Ovary (tissue), 9 donors: ENCODE measurements around the gene SEC23A. TPM values are rescaled to one million over a fixed set of nuclear protein-coding genes. Genes with fewer than 3 reads are reported as not detected.
"Not testable (repeated sequence)": the region's sequence is repeated elsewhere in the genome, so short reads cannot be mapped to it uniquely, and the experiment has no call there.

Source experiments
- DNase-seq, 5 donors: peaks; one replicate each; pipeline ENCODE4 v3.0.0-alpha.2; 2019 to 2020
- H3K27ac ChIP-seq, 2 donors: fragments of 200-600 bp; one replicate each; pipeline versions ENCODE4 v1.5.1 to v1.8.0; 2019 to 2022
- H3K27me3 ChIP-seq: fragments of 200-600 bp; one replicate; pipeline ENCODE4 v1.8.0; 2022
- H3K36me3 ChIP-seq: fragments of 200-600 bp; sonication (generic); one replicate; pipeline ENCODE4 v1.5.1; 2019
- H3K4me1 ChIP-seq: one replicate; pipeline ENCODE4 v1.8.1; 2013; ENCODE audit warnings: mild to moderate bottlenecking, moderate library complexity; ENCODE audit not compliant: insufficient read depth
- H3K4me3 ChIP-seq: fragments of 200-600 bp; sonication (generic); one replicate; pipeline ENCODE4 v1.5.1; 2017
- H3K9me3 ChIP-seq, 2 donors: fragments of 200-600 bp in 1 of 2; sonication (generic) in 1 of 2; one replicate each; pipeline versions ENCODE4 v1.5.1 to v1.8.1; 2013 to 2019; ENCODE audit warnings: mild to moderate bottlenecking in 1 of 2, moderate library complexity in 1 of 2
- EP300 ChIP-seq: sonication (generic); formaldehyde crosslinking; IDR thresholded peaks from one replicate; pipeline ENCODE4 v1.6.1; 2017; ENCODE audit warnings: antibody characterized with exemption
- POLR2A ChIP-seq: fragments of 450-650 bp; IDR thresholded peaks from one replicate; pipeline ENCODE4 v1.6.1; 2017; ENCODE audit warnings: antibody characterized with exemption, mild to moderate bottlenecking, moderate library complexity
- WGBS, 3 donors: extraction: QIAGEN DNeasy Blood & Tissue Kit in 1 of 3; methylation state at CpG; one replicate each; pipeline versions ENCODE4 v1.1.5 to v1.1.7; 2013 to 2017; 5-methylcytosine and 5-hydroxymethylcytosine counted together
- intact Hi-C, 4 donors: fragments of 100-400 bp; cut with DNase I; formaldehyde crosslinking; loops; one replicate each; pipeline versions ENCODE4 v1.11.0 to v1.15.1; 2022 to 2023
- polyA plus RNA-seq, 2 donors: library from polyadenylated mRNA; stranded (reverse); fragments of 200-250 nt in 1 of 2; fragments of 350-450 nt in 1 of 2; fragmentation: Illumina TruSeq in 1 of 2; extraction: RNeasy Lipid Tissue Mini Kit (QIAGEN cat#74804) in 1 of 2; gene quantifications; one replicate each; pipeline ENCODE4 v1.2.3, GENCODE V29; 2013 to 2014
- total RNA-seq, 7 donors: library from RNA; depleted of rRNA in 2 of 7; stranded (reverse); fragments of >200 nt in 2 of 7; fragmentation: NEBNext Ultra II Directional in 3 of 7; extraction: Animal tissue kit (Norgen Biotek cat#: 25700) in 3 of 7; gene quantifications; one replicate each; pipeline versions ENCODE4 v1.1.0 to v1.2.4, GENCODE V29; 2016 to 2023
- TF ChIP-seq, protein P1 (sequence below), 3 donors: fragments of 450-650 bp in 2 of 3; fragments of 200-600 bp in 1 of 3; IDR thresholded peaks; one replicate each; pipeline versions ENCODE4 v1.5.1 to v1.8.0; 2016 to 2022; ENCODE audit warnings: antibody characterized with exemption in 3 of 3, mild to moderate bottlenecking in 1 of 3
- donor health status: DM: no; HTN: no; CAD: no; lungs with moderate emphysema.
- donor health status: DM: no; HTN: no; CAD: no.
- donor health status: Bipolar disorder and iron deficiency.
- donor health status: DM: yes; HTN: yes; CAD: no.
- donor health status: DM: no; HTN: no; CAD: no.
- donor health status: DM: yes; HTN: yes; CAD: no.

SEC23A gene
- total and polyA plus RNA-seq, 9 donors, result 28.5 to 93.2 (median 81.9) TPM

DNA sequence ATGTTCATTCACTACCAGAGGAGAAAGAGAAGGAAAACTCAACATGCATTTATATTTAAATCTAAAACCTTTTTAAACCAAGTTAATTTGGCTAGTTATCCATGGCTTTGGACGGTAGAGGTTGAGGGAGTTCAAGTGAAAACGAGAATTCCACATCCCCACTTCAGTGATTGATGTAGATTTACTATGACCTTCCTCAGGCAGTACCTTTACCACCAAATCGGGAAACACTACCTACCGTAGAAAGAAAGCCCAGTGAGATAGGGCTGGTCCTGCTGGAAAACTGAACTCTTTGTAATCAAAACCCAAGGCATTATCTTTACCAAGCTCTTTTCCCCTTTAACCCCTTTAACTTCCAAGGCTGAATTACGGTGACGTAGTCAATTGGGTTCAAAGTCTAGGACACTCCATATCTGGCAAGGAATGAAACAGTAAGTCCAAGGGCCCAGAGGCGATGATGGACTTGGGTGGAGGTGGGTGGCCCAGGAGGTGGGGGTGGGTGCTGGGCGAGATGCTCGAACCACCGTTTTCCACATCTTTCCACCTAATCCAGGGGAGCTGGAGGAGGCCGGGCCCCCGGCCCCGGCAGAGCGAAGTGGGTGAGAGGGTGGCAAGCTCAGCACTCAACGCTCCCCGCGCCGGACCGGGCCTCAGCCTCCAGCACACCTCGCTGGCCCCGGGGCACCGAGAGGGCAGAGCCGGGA, 618 bp downstream of the SEC23A start:
- DNase-seq, result no peak
- 1 to 3% (median 1%) methylated on average over 10 to 23 of the region's 23 CpGs for WGBS, 3 donors
- Histone ChIP-seq H3K4me1 (peaks cover 2% of the 10 kb centered on the region), H3K4me3 (peak overlapping the region; percentile 77), H3K27ac (peak overlapping the region; percentile 85 to 97), H3K9me3 (no peaks in the 10 kb centered on the region), H3K36me3 (no peaks in the 10 kb centered on the region), H3K27me3 (no peaks in the 10 kb centered on the region)
- intact Hi-C loops, result loop anchor here in 1 of 4 donors (2.0 kb wide), 2 partner anchors 72 to 330 kb away; partner anchors contain the start of genes FBXO33 and PNN
- no peak for TF ChIP-seq EP300
- TF ChIP-seq POLR2A, result no peak
- TF ChIP-seq, protein P1, sequence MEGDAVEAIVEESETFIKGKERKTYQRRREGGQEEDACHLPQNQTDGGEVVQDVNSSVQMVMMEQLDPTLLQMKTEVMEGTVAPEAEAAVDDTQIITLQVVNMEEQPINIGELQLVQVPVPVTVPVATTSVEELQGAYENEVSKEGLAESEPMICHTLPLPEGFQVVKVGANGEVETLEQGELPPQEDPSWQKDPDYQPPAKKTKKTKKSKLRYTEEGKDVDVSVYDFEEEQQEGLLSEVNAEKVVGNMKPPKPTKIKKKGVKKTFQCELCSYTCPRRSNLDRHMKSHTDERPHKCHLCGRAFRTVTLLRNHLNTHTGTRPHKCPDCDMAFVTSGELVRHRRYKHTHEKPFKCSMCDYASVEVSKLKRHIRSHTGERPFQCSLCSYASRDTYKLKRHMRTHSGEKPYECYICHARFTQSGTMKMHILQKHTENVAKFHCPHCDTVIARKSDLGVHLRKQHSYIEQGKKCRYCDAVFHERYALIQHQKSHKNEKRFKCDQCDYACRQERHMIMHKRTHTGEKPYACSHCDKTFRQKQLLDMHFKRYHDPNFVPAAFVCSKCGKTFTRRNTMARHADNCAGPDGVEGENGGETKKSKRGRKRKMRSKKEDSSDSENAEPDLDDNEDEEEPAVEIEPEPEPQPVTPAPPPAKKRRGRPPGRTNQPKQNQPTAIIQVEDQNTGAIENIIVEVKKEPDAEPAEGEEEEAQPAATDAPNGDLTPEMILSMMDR (IDR thresholded peaks at IDR 0.05), result no peak

DNA sequence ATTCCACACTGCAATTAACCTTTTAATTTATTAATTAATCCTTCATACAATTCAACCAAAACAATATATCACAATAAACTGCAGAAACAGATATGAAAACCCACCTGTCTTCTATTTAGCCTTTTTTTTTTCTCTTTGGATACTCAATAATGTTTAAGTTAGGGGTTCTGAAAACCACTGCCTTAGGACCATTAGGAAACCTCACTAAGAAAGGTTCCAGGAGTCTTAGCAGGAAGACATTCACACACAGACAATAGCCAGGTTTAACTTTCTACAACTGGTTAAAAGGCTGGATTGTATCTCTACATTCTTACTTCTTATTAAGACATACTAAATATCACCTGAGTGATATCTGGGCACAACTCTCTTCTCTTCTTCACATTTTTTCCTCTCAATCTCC, 3.3 kb downstream of the SEC23A start:
- H3K9me3 ChIP-seq, result no peaks in the 10 kb centered on the region
- DNase-seq, result no peak
- no peak overlapping the region for H3K27ac ChIP-seq
- no peak for TF ChIP-seq POLR2A
- no peak for TF ChIP-seq EP300
- TF ChIP-seq, protein P1 (IDR thresholded peaks at IDR 0.05), result no peak
- H3K4me3 ChIP-seq, result no peak overlapping the region
- H3K4me1 ChIP-seq, result peaks cover 2% of the 10 kb centered on the region
- intact Hi-C loops, result no loop called here
- H3K36me3 ChIP-seq, result no peaks in the 10 kb centered on the region
- H3K27me3 ChIP-seq, result no peaks in the 10 kb centered on the region

DNA sequence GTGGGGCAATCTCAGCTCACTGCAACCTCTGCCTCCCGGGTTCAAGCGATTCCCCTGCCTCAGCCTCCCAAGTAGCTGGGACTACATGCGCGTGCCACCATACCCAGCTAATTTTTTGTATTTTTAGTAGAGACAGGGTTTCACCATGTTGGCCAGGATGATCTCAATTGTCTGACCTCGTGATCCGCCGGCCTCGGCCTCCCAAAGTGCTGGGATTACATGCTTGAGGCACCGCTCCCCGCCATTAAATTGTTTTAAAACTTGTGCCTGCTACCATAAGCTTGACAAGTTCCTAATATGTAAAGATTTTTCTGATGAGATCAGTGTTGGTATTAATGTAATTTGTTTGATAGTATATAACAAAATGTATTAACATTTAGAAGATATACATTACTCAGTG, 3.8 kb downstream of the SEC23A start:
- H3K4me3 ChIP-seq, H3K27ac ChIP-seq, DNase-seq, H3K9me3 ChIP-seq, H3K27me3 ChIP-seq, H3K4me1 ChIP-seq, intact Hi-C loops, H3K36me3 ChIP-seq: not testable (repeated sequence)
- 90 to 95% (median 95%) methylated on average over 10 of the region's 10 CpGs for WGBS, 3 donors

DNA sequence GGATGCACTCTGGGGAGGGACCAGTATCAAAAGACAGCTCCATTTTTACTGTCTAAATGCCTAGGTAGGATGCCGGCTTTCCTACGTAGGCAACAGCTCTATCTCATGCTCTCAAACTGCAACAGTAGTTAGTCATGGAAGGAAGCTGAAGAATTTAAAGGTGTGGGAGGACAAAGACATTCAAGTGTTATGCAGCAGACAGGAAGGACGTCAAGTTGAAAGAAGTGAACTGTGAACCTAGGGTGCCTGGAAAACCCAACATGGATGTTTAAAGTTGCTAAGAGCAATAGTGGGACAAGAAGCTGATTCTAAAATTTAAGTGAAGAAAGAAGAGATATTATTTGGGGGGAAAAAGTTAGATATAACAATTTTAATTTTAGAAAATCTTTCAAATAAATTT, 5.9 kb downstream of the SEC23A start:
- no peak overlapping the region for H3K27ac ChIP-seq
- H3K36me3 ChIP-seq, result no peaks in the 10 kb centered on the region
- WGBS, 3 donors, result 20 to 33% (median 22%) methylated on average over 3 of the region's 3 CpGs
- TF ChIP-seq, protein P1 (IDR thresholded peaks at IDR 0.05), result no peak
- TF ChIP-seq POLR2A (no peak), EP300 (no peak)
- no peak overlapping the region for H3K4me3 ChIP-seq
- no peaks in the 10 kb centered on the region for H3K9me3 ChIP-seq
- intact Hi-C loops, result no loop called here
- H3K27me3 ChIP-seq, result no peaks in the 10 kb centered on the region
- DNase-seq, result no peak
- H3K4me1 ChIP-seq, result no peaks in the 10 kb centered on the region

DNA sequence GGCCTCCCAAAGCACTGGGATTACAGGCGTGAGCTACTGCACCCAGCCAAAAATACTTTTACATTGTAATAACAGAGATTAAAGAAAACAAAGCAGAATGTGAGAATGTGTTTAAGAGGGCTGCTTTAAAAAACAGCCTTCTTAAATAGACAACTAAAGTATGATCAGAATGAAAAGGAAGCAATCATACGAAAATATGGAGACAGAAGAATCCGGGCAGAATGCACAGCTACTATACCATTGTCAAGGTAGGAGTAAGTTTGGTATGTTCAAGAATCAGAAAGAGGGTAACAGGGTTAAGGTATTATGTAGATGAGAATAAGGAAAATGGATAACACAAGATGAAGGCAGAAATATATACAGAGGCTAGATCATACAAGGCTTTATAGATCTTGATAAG, 8.5 kb downstream of the SEC23A start:
- H3K4me3 ChIP-seq, result no peak overlapping the region
- H3K9me3 ChIP-seq, result no peaks in the 10 kb centered on the region
- no peaks in the 10 kb centered on the region for H3K36me3 ChIP-seq
- no peaks in the 10 kb centered on the region for H3K4me1 ChIP-seq
- TF ChIP-seq, protein P1 (IDR thresholded peaks at IDR 0.05), result no peak
- no peak for TF ChIP-seq POLR2A
- no peak for TF ChIP-seq EP300
- DNase-seq, result no peak
- no peak overlapping the region for H3K27ac ChIP-seq
- intact Hi-C loops, result no loop called here
- H3K27me3 ChIP-seq, result no peaks in the 10 kb centered on the region
- 50 to 76% (median 69%) methylated on average over 3 of the region's 3 CpGs for WGBS, 3 donors
